ENCODE data around the gene CLPTM1L.

DNA sequence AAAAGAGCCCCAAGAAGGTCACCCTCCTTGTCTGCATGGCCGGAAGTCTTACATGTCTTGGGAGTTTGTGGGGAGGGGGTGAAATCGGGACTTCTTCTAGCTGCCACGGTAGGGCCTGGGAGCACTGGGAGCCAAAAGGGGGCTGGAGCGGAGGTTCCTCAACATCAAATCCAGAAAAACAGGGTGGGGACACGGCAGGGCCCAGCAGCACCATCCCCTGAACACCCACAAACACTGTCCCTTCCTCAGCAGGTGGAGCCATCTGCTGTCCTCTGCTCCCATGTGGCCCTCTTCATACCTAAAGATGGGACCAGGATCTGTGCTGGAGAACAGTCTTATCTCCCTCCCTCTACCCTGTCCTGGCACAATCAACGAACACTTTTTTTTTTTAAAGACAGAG is 52.8 kb downstream of the CLPTM1L start:
- TF ChIP-seq CTCF (IDR thresholded peaks at IDR 0.05; ENCODE audit: poor library complexity) (no peak), EZH2phosphoT487 (IDR thresholded peaks at IDR 0.05; ENCODE audit: low read depth, severe bottlenecking, unreplicated experiment) (no peak)
